ENCODE results near the gene CCDC134. TPM values are rescaled to one million over a fixed set of nuclear protein-coding genes. Genes with fewer than 3 reads are reported as not detected.
"Not testable (repeated sequence)": the region's sequence is repeated elsewhere in the genome, so short reads cannot be mapped to it uniquely, and the experiment has no call there.

The CCDC134 gene
- total RNA-seq, 1 donor from 2014 or later, result 6.1 TPM

- DNase-seq, result peak; percentile 28
Measured at GRCh38 chr22:41825376-41825775, 24.9 kb downstream of the CCDC134 start.

- no peak for DNase-seq
Measured at GRCh38 chr22:41826021-41826420, 25.5 kb downstream of the CCDC134 start.

- no peak for DNase-seq
Measured at GRCh38 chr22:41826430-41827383, 26.2 kb downstream of the CCDC134 start.

- DNase-seq, result no peak
Measured at GRCh38 chr22:41827671-41828070, 27.2 kb downstream of the CCDC134 start.

GRCh38 chr22:41828516-41828915 is 28.0 kb downstream of the CCDC134 start:
- DNase-seq, result no peak

- no peak for DNase-seq
Measured at GRCh38 chr22:41830174-41830573, 29.7 kb downstream of the CCDC134 start.

GRCh38 chr22:41831383-41831782 is 30.9 kb downstream of the CCDC134 start:
- peak; percentile 49 for DNase-seq

GRCh38 chr22:41831828-41832552 is 31.5 kb downstream of the CCDC134 start:
- DNase-seq, result no peak

GRCh38 chr22:41832553-41833368 is 32.3 kb downstream of the CCDC134 start, which contains the start of gene SREBF2:
TSS of gene SREBF2 (plus strand) at chr22:41833105. CDS start at chr22:41833271, 166 bp downstream.
- peak; percentile 100 for DNase-seq

GRCh38 chr22:41833369-41834004 is 33.0 kb downstream of the CCDC134 start:
- DNase-seq, result peak; percentile 41

GRCh38 chr22:41834005-41834944 is 33.8 kb downstream of the CCDC134 start:
- DNase-seq, result no peak

- not testable (repeated sequence) for DNase-seq
Measured at GRCh38 chr22:41835462-41835861, 35.0 kb downstream of the CCDC134 start.

GRCh38 chr22:41836551-41836950 is 36.1 kb downstream of the CCDC134 start:
- DNase-seq, result no peak

- DNase-seq, result no peak
Measured at GRCh38 chr22:41838842-41839618, 38.6 kb downstream of the CCDC134 start.

GRCh38 chr22:41840216-41840615 is 39.7 kb downstream of the CCDC134 start:
- DNase-seq, result no peak

- DNase-seq, result no peak
Measured at GRCh38 chr22:41841085-41841712, 40.7 kb downstream of the CCDC134 start.

- DNase-seq, result no peak
Measured at GRCh38 chr22:41842996-41843970, 42.8 kb downstream of the CCDC134 start.

- no peak for DNase-seq
Measured at GRCh38 chr22:41844036-41844435, 43.6 kb downstream of the CCDC134 start.
